HCEC 1CT (cell line): ENCODE measurements around the gene KCNQ1OT1.

Experiments used
- DNase-seq: peaks from one replicate; pipeline ENCODE4 v3.0.0-alpha.2; 2017

The KCNQ1OT1 gene

GRCh38 chr11:2566223-2567025, 133.4 kb downstream of the KCNQ1OT1 start:
- DNase-seq: no peak

GRCh38 chr11:2565447-2566222, 134.2 kb downstream of the KCNQ1OT1 start:
- DNase-seq: no peak

GRCh38 chr11:2564588-2565425, 135.0 kb downstream of the KCNQ1OT1 start:
- DNase-seq: no peak

- no peak for DNase-seq
Observed at GRCh38 chr11:2564008-2564530, 135.7 kb downstream of the KCNQ1OT1 start.

GRCh38 chr11:2563213-2564007, 136.4 kb downstream of the KCNQ1OT1 start:
- no peak for DNase-seq

- no peak for DNase-seq
Observed at GRCh38 chr11:2562890-2563212, 136.9 kb downstream of the KCNQ1OT1 start.

GRCh38 chr11:2561696-2562581, 137.9 kb downstream of the KCNQ1OT1 start:
- no peak for DNase-seq

GRCh38 chr11:2559527-2560311, 140.1 kb downstream of the KCNQ1OT1 start:
- no peak for DNase-seq

GRCh38 chr11:2558861-2559526, 140.8 kb downstream of the KCNQ1OT1 start:
- DNase-seq: no peak

GRCh38 chr11:2558397-2558796, 141.4 kb downstream of the KCNQ1OT1 start:
- no peak for DNase-seq
